Endothelial cell of umbilical vein (primary cell): ENCODE measurements around the gene ZNF568. TPM values are rescaled to one million over a fixed set of nuclear protein-coding genes. Genes with fewer than 3 reads are reported as not detected.

Source experiments
- BruUV-seq: library from RNA; stranded (reverse); fragments of 400-500 nt; replicated peaks from 2 replicates; lab custom pipeline; 2021; lab: Mats Ljungman, UMichigan
- CTCF ChIA-PET: fragments of 300-600, 350-600 bp; sonication (Branson Sonifier 250); formaldehyde crosslinking; loops from one replicate; lab custom pipeline; 2021; ENCODE audit warnings: antibody characterized with exemption, inconsistent platforms; lab: Charles Lee
- POLR2A ChIA-PET: fragments of 300-600, 350-600 bp; sonication (Branson Sonifier 250); formaldehyde crosslinking; loops from one replicate; lab custom pipeline; 2021; ENCODE audit warnings: antibody characterized with exemption, inconsistent platforms; lab: Charles Lee
- DNase-seq: peaks from one replicate; pipeline ENCODE4 v3.0.0-alpha.2; 2011; ENCODE audit warnings: low read depth, low spot score
- FAIRE-seq: peaks from 2 replicates; lab custom pipeline; 2011; peaks lifted over from hg19 to GRCh38; lab: Jason Lieb, UNC
- H2AFZ ChIP-seq: 2 replicates; pipeline ENCODE4 v1.6.0; 2012; ENCODE audit warnings: low read depth, low read length, control low read depth, inconsistent platforms
- H3K27ac ChIP-seq: 2 replicates; pipeline ENCODE4 v1.5.1; 2011; ENCODE audit warnings: low read depth, mild to moderate bottlenecking, control low read depth, low read length, moderate library complexity; ENCODE audit not compliant: insufficient read depth
- H3K27me3 ChIP-seq, 2 experiments: 2 replicates each; pipeline versions ENCODE4 v1.6.0 to v1.6.1; 2011; ENCODE audit warnings: low read length in 2 of 2, mixed read lengths in 1 of 2; ENCODE audit not compliant: control insufficient read depth in 2 of 2, insufficient read depth in 2 of 2
- H3K36me3 ChIP-seq, 2 experiments: 2 replicates in 1 of 2; 3 replicates in 1 of 2; pipeline ENCODE4 v1.5.1; 2011; ENCODE audit warnings: low read length in 2 of 2, mild to moderate bottlenecking in 1 of 2, moderate library complexity in 1 of 2; ENCODE audit not compliant: control insufficient read depth in 2 of 2, insufficient read depth in 2 of 2; ENCODE audit errors: extremely low read depth in 1 of 2
- H3K4me1 ChIP-seq: 3 replicates; pipeline ENCODE4 v1.5.1; 2011; ENCODE audit warnings: mild to moderate bottlenecking, low read length; ENCODE audit not compliant: control insufficient read depth, insufficient read depth; ENCODE audit errors: extremely low read depth
- H3K4me2 ChIP-seq: 2 replicates; pipeline ENCODE4 v1.6.1; 2011; ENCODE audit warnings: low read length, control low read depth, mixed read lengths; ENCODE audit not compliant: insufficient read depth
- H3K4me3 ChIP-seq, 3 experiments: fragments of 200-600 bp in 1 of 3; sonication (generic), shearing (Covaris generic) in 1 of 3; replicated peaks in 1 of 3; 2 replicates each; pipeline ENCODE4 v1.5.1; 2011 to 2016; ENCODE audit warnings: control low read depth in 3 of 3, low read length in 3 of 3, mild to moderate bottlenecking in 2 of 3, inconsistent platforms in 1 of 3, low read depth in 1 of 3, moderate library complexity in 1 of 3; ENCODE audit not compliant: insufficient read depth in 1 of 3
- H3K79me2 ChIP-seq: 2 replicates; pipeline ENCODE4 v1.6.0; 2012; ENCODE audit warnings: low read length, inconsistent platforms; ENCODE audit not compliant: control insufficient read depth, insufficient read depth
- H3K9ac ChIP-seq: replicated peaks from 2 replicates; pipeline ENCODE3; 2011; ENCODE audit warnings: low read length, control low read depth; ENCODE audit not compliant: insufficient read depth; ENCODE audit errors: extremely low read depth
- H3K9me1 ChIP-seq: replicated peaks from 3 replicates; pipeline ENCODE4 v1.6.0; 2011; ENCODE audit warnings: mild to moderate bottlenecking, low read length; ENCODE audit not compliant: control insufficient read depth, insufficient read depth; ENCODE audit errors: extremely low read depth
- H3K9me3 ChIP-seq: replicated peaks from 2 replicates; pipeline ENCODE4 v1.5.1; 2012; ENCODE audit warnings: low read length, inconsistent platforms; ENCODE audit not compliant: control insufficient read depth, insufficient read depth
- H4K20me1 ChIP-seq: replicated peaks from 2 replicates; pipeline ENCODE3; 2011; ENCODE audit warnings: mild to moderate bottlenecking, low read length; ENCODE audit not compliant: control insufficient read depth, insufficient read depth; ENCODE audit errors: extremely low read depth
- EZH2 ChIP-seq: IDR thresholded peaks from 2 replicates; pipeline ENCODE4 v1.6.1; 2012; ENCODE audit warnings: borderline replicate concordance, low read depth, mild to moderate bottlenecking, moderate library complexity, low read length, inconsistent platforms; ENCODE audit not compliant: severe bottlenecking
- FOS ChIP-seq: IDR thresholded peaks from 2 replicates; pipeline ENCODE4 v1.6.1; 2011; ENCODE audit warnings: mild to moderate bottlenecking, low read length, moderate library complexity, borderline replicate concordance; ENCODE audit not compliant: insufficient read depth
- GATA2 ChIP-seq: IDR thresholded peaks from 2 replicates; pipeline ENCODE4 v1.7.0; 2011; ENCODE audit warnings: low read depth, mild to moderate bottlenecking, moderate library complexity, mixed read lengths, low read length; ENCODE audit not compliant: insufficient read length, insufficient read depth
- JUN ChIP-seq: IDR thresholded peaks from 2 replicates; pipeline ENCODE4 v1.6.1; 2011; ENCODE audit warnings: borderline replicate concordance, low read depth; ENCODE audit not compliant: insufficient read length, insufficient read depth
- MYC ChIP-seq: IDR thresholded peaks from one replicate; pipeline ENCODE4 v1.6.1; 2011; ENCODE audit warnings: mild to moderate bottlenecking, low read depth, low read length
- POLR2A ChIP-seq: IDR thresholded peaks from 2 replicates; pipeline ENCODE4 v1.6.1; 2012; ENCODE audit warnings: low read depth, mild to moderate bottlenecking, control low read depth, low read length
- POLR2AphosphoS5 ChIP-seq: IDR thresholded peaks from 2 replicates; pipeline ENCODE4 v1.6.1; 2012; ENCODE audit warnings: low read depth, mild to moderate bottlenecking, control low read depth, low read length, moderate library complexity; ENCODE audit not compliant: insufficient read depth
- dilution Hi-C: fragments of 300-500 bp; cut with MboI; formaldehyde crosslinking; loops from one replicate; pipeline ENCODE4 v1.15.0; 2019; ENCODE audit warnings: low sequenced_read_pairs; ENCODE audit not compliant: extremely low pct_ligation_motif_present
- intact Hi-C: fragments of 100-400 bp; cut with micrococcal nuclease; formaldehyde crosslinking; loops from one replicate; pipeline ENCODE4 v1.10.0; 2022
- polyA plus RNA-seq, 4 experiments: library from polyadenylated mRNA; depleted of rRNA in 3 of 4; stranded (reverse) in 3 of 4; unstranded in 1 of 4; fragments of >200 nt; gene quantifications; 2 replicates each; pipeline versions ENCODE4 v1.2.1 to v1.2.3, GENCODE V29; 2011 to 2012; ENCODE audit warnings: missing spikeins in 1 of 4
- total RNA-seq: library from RNA; stranded (reverse); gene quantifications from 2 replicates; pipeline ENCODE4 v1.2.3, GENCODE V29; 2021
- TF ChIP-seq, protein P1 (sequence below): IDR thresholded peaks from 2 replicates; pipeline ENCODE4 v1.6.1; 2011; ENCODE audit not compliant: insufficient read depth, insufficient read length
- TF ChIP-seq, protein P2 (sequence below), 2 donors: IDR thresholded peaks; 1 replicate in 1 of 2; 2 replicates in 1 of 2; pipeline ENCODE4 v1.5.1; 2011; ENCODE audit warnings: low read length in 2 of 2, mild to moderate bottlenecking in 2 of 2, moderate library complexity in 2 of 2, control low read depth in 1 of 2, inconsistent platforms in 1 of 2, low read depth in 1 of 2; ENCODE audit not compliant: insufficient read depth in 1 of 2; ENCODE audit errors: extremely low read depth in 1 of 2

ZNF568 gene
- total and polyA plus RNA-seq, 2 donors (not counting 3 experiments of a cell fraction or from before 2014, with no cell fraction given), result 3.1 to 6.4 TPM

DNA sequence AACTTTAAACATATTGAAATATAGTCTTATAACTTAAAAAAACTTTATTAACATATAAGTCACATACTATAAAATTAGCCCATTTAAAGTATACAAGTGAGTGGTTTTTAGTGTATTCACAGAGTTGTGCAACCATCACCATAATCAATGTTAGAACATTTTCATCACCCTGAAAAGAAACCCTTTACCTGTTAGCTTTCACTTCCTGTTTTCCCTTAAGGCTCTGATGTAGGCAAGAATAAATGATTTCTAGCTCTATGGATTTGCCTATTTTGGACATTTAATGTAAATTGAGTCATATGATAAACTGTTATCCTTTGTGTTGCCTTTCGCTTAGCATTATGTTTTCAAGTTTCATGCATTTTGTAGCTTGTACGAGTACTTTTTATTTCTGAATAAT, 15.6 kb downstream of the ZNF568 start:
- no TSS peak for BruUV-seq
- TF ChIP-seq, protein P1, sequence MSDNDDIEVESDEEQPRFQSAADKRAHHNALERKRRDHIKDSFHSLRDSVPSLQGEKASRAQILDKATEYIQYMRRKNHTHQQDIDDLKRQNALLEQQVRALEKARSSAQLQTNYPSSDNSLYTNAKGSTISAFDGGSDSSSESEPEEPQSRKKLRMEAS, result no peak
- TF ChIP-seq, protein P2, sequence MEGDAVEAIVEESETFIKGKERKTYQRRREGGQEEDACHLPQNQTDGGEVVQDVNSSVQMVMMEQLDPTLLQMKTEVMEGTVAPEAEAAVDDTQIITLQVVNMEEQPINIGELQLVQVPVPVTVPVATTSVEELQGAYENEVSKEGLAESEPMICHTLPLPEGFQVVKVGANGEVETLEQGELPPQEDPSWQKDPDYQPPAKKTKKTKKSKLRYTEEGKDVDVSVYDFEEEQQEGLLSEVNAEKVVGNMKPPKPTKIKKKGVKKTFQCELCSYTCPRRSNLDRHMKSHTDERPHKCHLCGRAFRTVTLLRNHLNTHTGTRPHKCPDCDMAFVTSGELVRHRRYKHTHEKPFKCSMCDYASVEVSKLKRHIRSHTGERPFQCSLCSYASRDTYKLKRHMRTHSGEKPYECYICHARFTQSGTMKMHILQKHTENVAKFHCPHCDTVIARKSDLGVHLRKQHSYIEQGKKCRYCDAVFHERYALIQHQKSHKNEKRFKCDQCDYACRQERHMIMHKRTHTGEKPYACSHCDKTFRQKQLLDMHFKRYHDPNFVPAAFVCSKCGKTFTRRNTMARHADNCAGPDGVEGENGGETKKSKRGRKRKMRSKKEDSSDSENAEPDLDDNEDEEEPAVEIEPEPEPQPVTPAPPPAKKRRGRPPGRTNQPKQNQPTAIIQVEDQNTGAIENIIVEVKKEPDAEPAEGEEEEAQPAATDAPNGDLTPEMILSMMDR (IDR thresholded peaks at IDR 0.05; ENCODE audit: extremely low read depth in 1 of 2, insufficient read depth in 1 of 2, low read depth in 1 of 2, low read length in 2 of 2), result no peak
- TF ChIP-seq JUN (no peak), FOS (no peak), EZH2 (no peak), MYC (no peak), POLR2AphosphoS5 (no peak), GATA2 (no peak), POLR2A (no peak)
- ChIA-PET POLR2A (no interaction called here), CTCF (no interaction called here)
- DNase-seq, result no peak
- no peak overlapping the region for H3K27ac ChIP-seq
- H3K9me3 ChIP-seq, result no peaks in the 10 kb centered on the region
- no peak overlapping the region for H3K9ac ChIP-seq
- no peaks in the 10 kb centered on the region for H4K20me1 ChIP-seq
- dilution Hi-C loops, result no loop called here
- no peak overlapping the region for H2AFZ ChIP-seq
- FAIRE-seq, result no peak
- no peaks in the 10 kb centered on the region for H3K4me1 ChIP-seq
- no peaks in the 10 kb centered on the region for H3K36me3 ChIP-seq
- H3K4me2 ChIP-seq, result no peak overlapping the region
- H3K9me1 ChIP-seq, result no peaks in the 10 kb centered on the region
- intact Hi-C loops, result no loop called here
- H3K79me2 ChIP-seq, result no peaks in the 10 kb centered on the region
- no peak overlapping the region for H3K4me3 ChIP-seq
- H3K27me3 ChIP-seq, result no peaks in the 10 kb centered on the region
